Measurements from ENCODE around the gene SLC35D2. TPM values are rescaled to one million over a fixed set of nuclear protein-coding genes. Genes with fewer than 3 reads are reported as not detected.
"Not testable (repeated sequence)": the region's sequence is repeated elsewhere in the genome, so short reads cannot be mapped to it uniquely, and the experiment has no call there.

The SLC35D2 gene
- total RNA-seq, 2 experiments from 2014 or later, result 0.44 to 1.4 TPM

DNA sequence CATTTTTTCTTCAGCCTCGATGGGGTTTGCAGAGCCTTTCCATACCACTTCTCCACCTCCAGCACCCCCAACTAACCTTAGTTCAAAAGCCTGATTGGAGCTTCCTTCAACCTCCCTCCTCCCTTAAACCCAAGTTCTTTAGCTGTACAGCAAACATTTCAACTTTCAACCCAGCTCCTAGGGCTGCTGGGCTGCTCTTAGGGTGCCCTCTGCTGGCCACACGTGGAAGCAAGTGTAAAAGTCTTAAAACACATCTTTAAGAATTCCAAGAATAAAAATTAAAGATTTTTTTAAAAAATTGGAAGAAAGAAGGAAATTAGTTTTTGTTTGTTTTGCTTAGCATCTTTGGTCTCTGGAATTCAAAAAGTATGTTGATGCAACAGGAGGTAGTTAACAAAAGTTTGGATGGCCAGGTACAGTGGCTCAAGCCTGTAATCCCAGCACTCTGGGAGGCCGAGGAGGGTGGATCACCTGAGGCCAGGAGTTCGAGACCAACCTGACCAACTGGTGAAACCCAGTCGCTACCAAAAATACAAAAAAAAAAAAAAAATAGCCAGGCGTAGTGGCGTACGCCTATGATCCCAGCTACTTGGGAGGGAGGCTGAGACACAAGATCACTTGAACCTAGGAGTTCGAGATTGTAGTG, 66.1 kb downstream of the SLC35D2 start:
- TF ChIP-seq, protein P1, sequence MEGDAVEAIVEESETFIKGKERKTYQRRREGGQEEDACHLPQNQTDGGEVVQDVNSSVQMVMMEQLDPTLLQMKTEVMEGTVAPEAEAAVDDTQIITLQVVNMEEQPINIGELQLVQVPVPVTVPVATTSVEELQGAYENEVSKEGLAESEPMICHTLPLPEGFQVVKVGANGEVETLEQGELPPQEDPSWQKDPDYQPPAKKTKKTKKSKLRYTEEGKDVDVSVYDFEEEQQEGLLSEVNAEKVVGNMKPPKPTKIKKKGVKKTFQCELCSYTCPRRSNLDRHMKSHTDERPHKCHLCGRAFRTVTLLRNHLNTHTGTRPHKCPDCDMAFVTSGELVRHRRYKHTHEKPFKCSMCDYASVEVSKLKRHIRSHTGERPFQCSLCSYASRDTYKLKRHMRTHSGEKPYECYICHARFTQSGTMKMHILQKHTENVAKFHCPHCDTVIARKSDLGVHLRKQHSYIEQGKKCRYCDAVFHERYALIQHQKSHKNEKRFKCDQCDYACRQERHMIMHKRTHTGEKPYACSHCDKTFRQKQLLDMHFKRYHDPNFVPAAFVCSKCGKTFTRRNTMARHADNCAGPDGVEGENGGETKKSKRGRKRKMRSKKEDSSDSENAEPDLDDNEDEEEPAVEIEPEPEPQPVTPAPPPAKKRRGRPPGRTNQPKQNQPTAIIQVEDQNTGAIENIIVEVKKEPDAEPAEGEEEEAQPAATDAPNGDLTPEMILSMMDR (conservative IDR thresholded peaks at IDR 0.05; ENCODE audit: low read length), result peak; percentile 95
- no peak for TF ChIP-seq EZH2phosphoT487 (IDR thresholded peaks at IDR 0.05; ENCODE audit: borderline replicate concordance, low read depth, low read length)
- ChIA-PET CTCF (ENCODE audit: unreplicated experiment) (interaction anchor here (0.6 kb wide), 1 partner anchor 623 kb away, joined by 4 read pairs; no protein-coding TSS in a partner anchor), POLR2A (interaction anchor here (0.5 to 0.6 kb wide), 2 partner anchors 67 to 709 kb away, joined by 3 to 8 read pairs; no protein-coding TSS in a partner anchor)
- Histone ChIP-seq H2AFZ (ENCODE audit: low read length) (no peak overlapping the region), H3K4me3 (ENCODE audit: low read depth, low read length, poor library complexity, severe bottlenecking) (no peak overlapping the region), H3K4me1 (ENCODE audit: insufficient read depth, low read length, poor library complexity, severe bottlenecking) (no peaks in the 10 kb centered on the region), H4K20me1 (ENCODE audit: insufficient read depth, low read length) (no peaks in the 10 kb centered on the region), H3K79me2 (ENCODE audit: insufficient read depth, low read depth, low read length) (no peaks in the 10 kb centered on the region), H3K9me3 (ENCODE audit: low read length) (0 out of 2 replicates have a peak, but pooled peaks cover 3% of the 10 kb centered on the region), H3K9me2 (ENCODE audit: insufficient read depth, low read length) (no peaks in the 10 kb centered on the region), H3K36me3 (ENCODE audit: insufficient read depth, low read length) (no peaks in the 10 kb centered on the region), H3K4me2 (ENCODE audit: low read length) (no peak overlapping the region), H3K27ac (ENCODE audit: low read depth, low read length, poor library complexity, severe bottlenecking) (no peak overlapping the region)
- intact Hi-C loops (cut with micrococcal nuclease; ENCODE audit: unreplicated experiment), result loop anchor here (1.0 kb wide), 1 partner anchor 85 kb away; no protein-coding TSS in a partner anchor
- no TSS peak for BruUV-seq (replicated peaks)
- peak; percentile 47 for DNase-seq (ENCODE audit: low spot score)

DNA sequence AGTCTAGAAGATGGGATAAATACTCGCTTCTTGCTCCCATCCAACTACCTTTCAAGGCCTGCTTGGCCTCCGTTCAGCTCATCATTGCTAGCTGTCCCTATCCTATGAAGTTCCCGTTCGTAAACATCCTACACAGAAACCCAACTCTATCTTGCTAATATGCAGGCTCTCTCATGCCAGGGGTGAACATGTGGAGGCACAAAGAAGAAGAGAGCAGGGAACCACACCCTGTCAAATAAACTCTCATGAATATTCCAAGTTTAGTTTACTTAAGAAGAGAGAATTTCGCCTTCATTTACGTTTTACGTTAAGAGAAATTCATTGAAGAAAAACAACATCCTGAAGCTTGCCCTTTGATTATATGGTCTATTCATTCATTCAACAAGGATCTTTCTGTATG, 73.7 kb downstream of the SLC35D2 start:
- H3K4me3 ChIP-seq (ENCODE audit: low read depth, low read length, poor library complexity, severe bottlenecking), result no peak overlapping the region
- H4K20me1 ChIP-seq (ENCODE audit: insufficient read depth, low read length), result no peaks in the 10 kb centered on the region
- no peaks in the 10 kb centered on the region for H3K9me2 ChIP-seq (ENCODE audit: insufficient read depth, low read length)
- CTCF ChIA-PET (ENCODE audit: unreplicated experiment), result no interaction called here
- TF ChIP-seq, protein P1 (conservative IDR thresholded peaks at IDR 0.05; ENCODE audit: low read length), result no peak
- TF ChIP-seq EZH2phosphoT487 (IDR thresholded peaks at IDR 0.05; ENCODE audit: borderline replicate concordance, low read depth, low read length), result no peak
- intact Hi-C loops (cut with micrococcal nuclease; ENCODE audit: unreplicated experiment), result no loop called here
- no peak overlapping the region for H3K27ac ChIP-seq (ENCODE audit: low read depth, low read length, poor library complexity, severe bottlenecking)
- H3K36me3 ChIP-seq (ENCODE audit: insufficient read depth, low read length), result no peaks in the 10 kb centered on the region
- H3K9me3 ChIP-seq (ENCODE audit: low read length), result 0 out of 2 replicates have a peak, but pooled peaks cover 3% of the 10 kb centered on the region
- H3K79me2 ChIP-seq (ENCODE audit: insufficient read depth, low read depth, low read length), result no peaks in the 10 kb centered on the region
- DNase-seq (ENCODE audit: low spot score), result no peak
- no peaks in the 10 kb centered on the region for H3K4me1 ChIP-seq (ENCODE audit: insufficient read depth, low read length, poor library complexity, severe bottlenecking)
- no TSS peak for BruUV-seq (replicated peaks)
- H2AFZ ChIP-seq (ENCODE audit: low read length), result no peak overlapping the region
- no peak overlapping the region for H3K4me2 ChIP-seq (ENCODE audit: low read length)
- POLR2A ChIA-PET, result interaction anchor here (0.6 to 0.7 kb wide), 2 partner anchors 8 to 469 kb away, joined by 3 to 7 read pairs; partner anchors contain the start of gene HSD17B3

DNA sequence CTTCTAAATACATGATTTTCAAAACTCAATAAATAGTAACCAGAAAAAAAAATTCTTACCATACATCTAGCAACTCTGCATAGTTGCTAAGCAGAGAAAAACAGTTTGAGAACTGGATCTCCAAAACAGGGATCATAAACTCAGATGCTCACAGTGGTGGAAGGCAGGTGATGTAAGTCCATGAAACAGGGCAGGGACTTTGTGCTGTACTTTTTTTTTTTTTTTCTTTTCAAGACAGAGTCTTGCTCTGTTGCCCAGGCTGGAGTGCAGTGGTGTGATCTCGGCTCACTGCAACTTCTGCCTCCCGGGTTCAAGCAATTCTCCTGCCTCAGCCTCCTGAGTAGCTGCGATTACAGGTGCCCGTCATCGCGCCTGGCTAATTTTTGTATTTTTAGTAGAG, 76.6 kb downstream of the SLC35D2 start:
- DNase-seq (ENCODE audit: low spot score); H3K36me3 ChIP-seq (ENCODE audit: insufficient read depth, low read length); H3K9me3 ChIP-seq (ENCODE audit: low read length); H3K4me1 ChIP-seq (ENCODE audit: insufficient read depth, low read length, poor library complexity, severe bottlenecking); POLR2A ChIA-PET; CTCF ChIA-PET (ENCODE audit: unreplicated experiment); intact Hi-C loops (cut with micrococcal nuclease; ENCODE audit: unreplicated experiment); H3K9me2 ChIP-seq (ENCODE audit: insufficient read depth, low read length); H3K79me2 ChIP-seq (ENCODE audit: insufficient read depth, low read depth, low read length); H3K4me2 ChIP-seq (ENCODE audit: low read length); BruUV-seq (replicated peaks); H3K4me3 ChIP-seq (ENCODE audit: low read depth, low read length, poor library complexity, severe bottlenecking); H2AFZ ChIP-seq (ENCODE audit: low read length); H4K20me1 ChIP-seq (ENCODE audit: insufficient read depth, low read length); H3K27ac ChIP-seq (ENCODE audit: low read depth, low read length, poor library complexity, severe bottlenecking): not testable (repeated sequence)
